Measurements from ENCODE around the gene SMURF1.

SMURF1 gene

GRCh38 chr7:99096124-99096887, 47.6 kb downstream of the SMURF1 start:
- no peak for DNase-seq (ENCODE audit: low spot score)
- H3K27ac ChIP-seq, result no peak overlapping the region
- ChIA-PET CTCF (interaction anchor here (0.7 kb wide), 1 partner anchor 731 kb away, joined by 3 read pairs; no protein-coding TSS in a partner anchor), POLR2A (ENCODE audit: low non-redundant PET) (no interaction called here)
- TF ChIP-seq CTCF (conservative IDR thresholded peaks at IDR 0.05; ENCODE audit: low read depth), result no peak

GRCh38 chr7:99095698-99096097, 48.2 kb downstream of the SMURF1 start:
- no peak for DNase-seq (ENCODE audit: low spot score)
- TF ChIP-seq CTCF (conservative IDR thresholded peaks at IDR 0.05; ENCODE audit: low read depth), result no peak
- H3K27ac ChIP-seq, result no peak overlapping the region
- ChIA-PET CTCF (interaction anchor here (0.7 kb wide), 1 partner anchor 731 kb away, joined by 3 read pairs; no protein-coding TSS in a partner anchor), POLR2A (ENCODE audit: low non-redundant PET) (no interaction called here)

GRCh38 chr7:99094401-99094800, 49.5 kb downstream of the SMURF1 start:
- CTCF ChIA-PET, result no interaction called here
- POLR2A ChIA-PET (ENCODE audit: low non-redundant PET), result no interaction called here
- H3K27ac ChIP-seq, result no peak overlapping the region
- TF ChIP-seq CTCF (conservative IDR thresholded peaks at IDR 0.05; ENCODE audit: low read depth), result no peak
- DNase-seq (ENCODE audit: low spot score), result no peak

GRCh38 chr7:99092064-99092720, 51.7 kb downstream of the SMURF1 start:
- no peak overlapping the region for H3K27ac ChIP-seq
- POLR2A ChIA-PET (ENCODE audit: low non-redundant PET), result no interaction called here
- TF ChIP-seq CTCF (conservative IDR thresholded peaks at IDR 0.05; ENCODE audit: low read depth), result no peak
- DNase-seq (ENCODE audit: low spot score), result no peak
- CTCF ChIA-PET, result interaction anchor here (0.6 kb wide), 1 partner anchor 55 kb away, joined by 3 read pairs; no protein-coding TSS in a partner anchor

- ChIA-PET CTCF (interaction anchor here (0.5 to 0.6 kb wide), 2 partner anchors 131 to 205 kb away, joined by 3 to 5 read pairs; no protein-coding TSS in a partner anchor), POLR2A (ENCODE audit: low non-redundant PET) (no interaction called here)
- no peak for DNase-seq (ENCODE audit: low spot score)
- H3K27ac ChIP-seq, result no peak overlapping the region
- no peak for TF ChIP-seq CTCF (conservative IDR thresholded peaks at IDR 0.05; ENCODE audit: low read depth)
Measured at GRCh38 chr7:99090771-99091542, 53.0 kb downstream of the SMURF1 start.

- H3K27ac ChIP-seq, result no peak overlapping the region
- TF ChIP-seq CTCF (conservative IDR thresholded peaks at IDR 0.05; ENCODE audit: low read depth), result no peak
- POLR2A ChIA-PET (ENCODE audit: low non-redundant PET), result no interaction called here
- CTCF ChIA-PET, result interaction anchor here (0.6 kb wide), 1 partner anchor 132 kb away, joined by 5 read pairs; no protein-coding TSS in a partner anchor
- DNase-seq (ENCODE audit: low spot score), result no peak
Measured at GRCh38 chr7:99089914-99090629, 53.8 kb downstream of the SMURF1 start.
